Colonic mucosa (tissue), 4 donors: ENCODE results near the gene ATP6V1G3. TPM values are rescaled to one million over a fixed set of nuclear protein-coding genes. Genes with fewer than 3 reads are reported as not detected.
"Not testable (repeated sequence)": the region's sequence is repeated elsewhere in the genome, so short reads cannot be mapped to it uniquely, and the experiment has no call there.

ENCODE experiments used
- DNase-seq: peaks from one replicate; pipeline ENCODE4 v3.0.0-alpha.2; 2020
- H3K27ac ChIP-seq: fragments of 200-600 bp; one replicate; pipeline ENCODE4 v1.8.0; 2021
- H3K27me3 ChIP-seq: fragments of 200-600 bp; one replicate; pipeline ENCODE4 v1.8.0; 2021
- H3K36me3 ChIP-seq: fragments of 200-600 bp; one replicate; pipeline ENCODE4 v1.8.0; 2021
- H3K4me1 ChIP-seq: fragments of 200-600 bp; one replicate; pipeline ENCODE4 v1.8.0; 2021; ENCODE audit warnings: mild to moderate bottlenecking
- H3K4me3 ChIP-seq: fragments of 200-600 bp; one replicate; pipeline ENCODE4 v1.8.0; 2021
- H3K9ac ChIP-seq, 2 donors: one replicate each; pipeline ENCODE4 v1.7.0; 2013; ENCODE audit warnings: control low read depth in 2 of 2, low read depth in 2 of 2, low read length in 2 of 2
- H3K9me3 ChIP-seq: fragments of 200-600 bp; one replicate; pipeline ENCODE4 v1.8.0; 2021
- intact Hi-C: fragments of 100-400 bp; cut with DNase I; formaldehyde crosslinking; loops from one replicate; pipeline ENCODE4 v1.14.1; 2022
- total RNA-seq, 2 donors: library from RNA; stranded (reverse); fragmentation: NEBNext Ultra II Directional in 1 of 2; extraction: Animal tissue kit (Norgen Biotek cat#: 25700) in 1 of 2; gene quantifications; one replicate each; pipeline ENCODE4 v1.2.1, GENCODE V29; 2021
- TF ChIP-seq, protein P1 (sequence below): fragments of 200-600 bp; IDR thresholded peaks from one replicate; pipeline ENCODE4 v1.8.0; 2022; ENCODE audit warnings: antibody characterized with exemption, mild to moderate bottlenecking
- donor health status: healthy.
- donor health status: DM: no; HTN: no; CAD: no.
- donor health status: DM: no; HTN: no; CAD: no.

The ATP6V1G3 gene
- total RNA-seq, 2 donors from 2014 or later, result not detected

DNA sequence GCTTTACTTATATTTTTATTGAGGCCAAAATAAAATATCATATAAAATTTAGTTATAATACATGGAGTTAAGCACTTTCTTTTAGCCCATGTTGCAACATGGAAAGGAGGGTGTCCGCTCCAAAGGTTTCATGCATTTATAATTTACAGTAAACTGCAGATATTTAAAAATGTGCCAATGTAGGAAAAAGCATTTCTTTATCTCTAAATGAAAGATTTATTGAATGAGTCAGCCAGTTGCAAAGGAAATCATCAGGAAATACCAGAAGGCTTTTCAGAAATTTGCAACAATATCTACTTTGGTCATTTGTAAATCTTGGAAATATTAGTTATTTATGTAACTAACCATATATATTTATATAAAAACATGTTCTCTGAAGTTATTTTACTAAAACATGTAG is 12.1 kb downstream of the ATP6V1G3 start:
- Histone ChIP-seq H3K9ac (no peak overlapping the region), H3K9me3 (no peaks in the 10 kb centered on the region), H3K4me1 (no peaks in the 10 kb centered on the region), H3K27me3 (no peaks in the 10 kb centered on the region), H3K27ac (no peak overlapping the region), H3K36me3 (no peaks in the 10 kb centered on the region), H3K4me3 (no peak overlapping the region)
- DNase-seq, result no peak
- intact Hi-C loops, result no loop called here
- TF ChIP-seq, protein P1, sequence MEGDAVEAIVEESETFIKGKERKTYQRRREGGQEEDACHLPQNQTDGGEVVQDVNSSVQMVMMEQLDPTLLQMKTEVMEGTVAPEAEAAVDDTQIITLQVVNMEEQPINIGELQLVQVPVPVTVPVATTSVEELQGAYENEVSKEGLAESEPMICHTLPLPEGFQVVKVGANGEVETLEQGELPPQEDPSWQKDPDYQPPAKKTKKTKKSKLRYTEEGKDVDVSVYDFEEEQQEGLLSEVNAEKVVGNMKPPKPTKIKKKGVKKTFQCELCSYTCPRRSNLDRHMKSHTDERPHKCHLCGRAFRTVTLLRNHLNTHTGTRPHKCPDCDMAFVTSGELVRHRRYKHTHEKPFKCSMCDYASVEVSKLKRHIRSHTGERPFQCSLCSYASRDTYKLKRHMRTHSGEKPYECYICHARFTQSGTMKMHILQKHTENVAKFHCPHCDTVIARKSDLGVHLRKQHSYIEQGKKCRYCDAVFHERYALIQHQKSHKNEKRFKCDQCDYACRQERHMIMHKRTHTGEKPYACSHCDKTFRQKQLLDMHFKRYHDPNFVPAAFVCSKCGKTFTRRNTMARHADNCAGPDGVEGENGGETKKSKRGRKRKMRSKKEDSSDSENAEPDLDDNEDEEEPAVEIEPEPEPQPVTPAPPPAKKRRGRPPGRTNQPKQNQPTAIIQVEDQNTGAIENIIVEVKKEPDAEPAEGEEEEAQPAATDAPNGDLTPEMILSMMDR, result no peak

DNA sequence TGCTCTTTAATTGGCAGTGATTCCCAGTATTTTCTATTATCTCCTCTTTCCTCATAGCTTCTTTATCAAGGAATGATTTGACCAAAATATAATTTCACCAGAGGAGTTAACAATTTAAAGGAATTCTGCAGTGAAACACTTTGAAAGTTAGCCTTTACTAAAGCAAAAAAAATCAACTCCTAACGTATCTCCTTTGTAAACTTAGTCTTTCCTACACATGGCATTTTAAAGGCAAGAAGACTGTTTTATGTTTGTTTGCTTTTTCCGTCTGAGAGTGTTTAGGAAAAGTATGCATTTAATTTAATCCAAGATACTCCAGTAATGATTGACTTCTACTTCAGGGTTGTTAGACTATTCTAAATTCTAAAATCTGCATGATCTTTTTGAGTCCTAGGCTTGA is 15.9 kb downstream of the ATP6V1G3 start:
- Histone ChIP-seq H3K27me3 (no peaks in the 10 kb centered on the region), H3K9ac (no peak overlapping the region), H3K4me1 (no peaks in the 10 kb centered on the region), H3K9me3 (no peaks in the 10 kb centered on the region), H3K4me3 (no peak overlapping the region), H3K36me3 (no peaks in the 10 kb centered on the region), H3K27ac (no peak overlapping the region)
- intact Hi-C loops, result no loop called here
- no peak for DNase-seq
- TF ChIP-seq, protein P1, result no peak

DNA sequence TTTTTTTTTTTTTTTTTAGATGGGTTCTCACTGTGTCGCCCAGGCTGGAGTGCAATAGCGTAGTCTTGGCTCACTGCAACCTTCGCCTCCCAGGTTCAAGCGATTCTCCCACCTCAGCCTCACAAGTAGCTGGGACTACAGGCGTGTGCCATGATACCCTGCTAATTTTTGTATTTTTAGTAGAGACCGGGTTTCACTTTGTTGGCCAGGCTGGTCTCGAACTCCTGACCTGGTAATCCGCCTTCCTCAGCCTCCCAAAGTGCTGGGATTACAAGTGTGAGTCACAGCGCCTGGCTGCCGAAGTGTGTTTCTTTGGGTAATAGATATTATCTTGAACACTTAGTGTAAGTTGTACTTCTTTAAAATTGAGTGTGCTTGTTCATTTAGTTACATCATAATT is 16.4 kb downstream of the ATP6V1G3 start:
- H3K27me3 ChIP-seq, H3K9ac ChIP-seq, H3K4me1 ChIP-seq, intact Hi-C loops, H3K4me3 ChIP-seq, H3K9me3 ChIP-seq, H3K36me3 ChIP-seq, H3K27ac ChIP-seq, DNase-seq: not testable (repeated sequence)

DNA sequence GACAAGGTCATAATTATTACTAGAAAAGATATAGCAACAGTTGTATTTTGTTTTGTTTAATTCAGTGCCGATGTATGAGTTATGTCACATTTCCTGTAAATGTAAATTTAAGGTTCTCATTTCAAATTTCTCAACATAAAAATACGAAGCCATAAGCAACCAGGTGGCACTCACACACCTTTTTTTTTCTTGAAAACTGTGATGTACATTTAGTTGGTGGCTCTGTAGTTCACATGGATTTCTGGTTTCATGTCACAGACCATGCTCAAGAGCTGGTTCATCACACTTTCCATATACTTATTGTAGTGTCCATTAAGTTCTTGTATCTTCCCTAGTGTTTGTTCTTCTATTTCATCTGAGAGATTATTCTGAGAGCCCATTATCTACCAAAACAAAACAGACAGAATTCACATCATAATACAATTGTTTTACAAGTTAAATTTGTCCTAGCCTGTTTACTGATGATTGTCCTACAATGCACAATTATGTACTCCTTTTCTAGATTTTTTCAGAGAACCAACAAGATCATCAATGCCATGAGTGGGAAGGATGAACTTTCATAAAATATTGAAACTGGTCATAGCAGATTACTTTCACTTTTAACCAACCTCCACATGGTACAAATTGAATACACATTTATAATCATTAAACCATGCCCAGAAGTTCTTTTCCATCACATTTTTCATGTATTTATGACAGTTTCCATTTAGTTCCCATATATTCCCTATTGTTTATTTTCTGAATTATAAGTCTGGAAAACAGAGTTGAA is 17.1 kb downstream of the ATP6V1G3 start:
- no peak overlapping the region for H3K27ac ChIP-seq

DNA sequence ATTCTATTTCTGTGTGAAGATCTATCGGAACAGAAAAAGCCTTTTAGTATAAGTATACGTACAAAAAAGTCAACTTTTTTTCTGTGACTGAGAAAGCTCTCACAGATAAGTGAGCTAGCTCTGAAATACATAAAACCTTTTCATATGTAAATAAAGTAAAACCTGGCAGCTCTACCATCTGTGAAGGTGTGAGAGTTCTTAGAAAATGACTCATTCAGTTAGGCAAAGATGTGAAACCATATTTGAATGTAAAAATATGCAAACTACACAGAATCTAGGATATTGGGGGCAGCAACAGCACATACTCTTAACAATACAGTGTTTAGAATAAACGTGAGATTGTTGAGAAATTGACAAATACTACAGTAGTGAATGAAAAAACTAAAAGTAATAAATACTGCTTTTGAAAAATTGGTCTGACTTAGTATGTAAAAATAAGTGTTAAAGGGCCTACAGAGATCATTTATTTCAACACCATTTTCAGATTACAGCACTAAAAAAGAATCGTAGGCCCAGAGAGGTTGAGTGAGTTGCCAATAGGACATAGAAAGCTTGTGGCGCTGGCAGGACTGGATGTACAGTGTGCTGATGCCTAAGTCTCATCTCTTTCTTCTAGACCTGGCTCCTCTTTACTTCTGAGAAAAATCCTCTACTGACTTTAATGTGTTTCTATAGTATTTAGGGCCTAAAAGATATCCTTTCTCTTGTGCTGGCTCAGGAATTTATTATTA is 19.8 kb downstream of the ATP6V1G3 start:
- no peaks in the 10 kb centered on the region for H3K4me1 ChIP-seq
- H3K27ac ChIP-seq, result no peak overlapping the region
- no peaks in the 10 kb centered on the region for H3K9me3 ChIP-seq
- intact Hi-C loops, result no loop called here
- TF ChIP-seq, protein P1, result no peak
- no peaks in the 10 kb centered on the region for H3K27me3 ChIP-seq
- no peaks in the 10 kb centered on the region for H3K36me3 ChIP-seq
- no peak overlapping the region for H3K9ac ChIP-seq
- DNase-seq, result no peak
- no peak overlapping the region for H3K4me3 ChIP-seq

More for the DNA sequence above, 17.1 kb downstream of the ATP6V1G3 start:
- Histone ChIP-seq H3K27me3 (no peaks in the 10 kb centered on the region), H3K36me3 (no peaks in the 10 kb centered on the region), H3K9ac (no peak overlapping the region), H3K4me3 (no peak overlapping the region), H3K9me3 (no peaks in the 10 kb centered on the region), H3K4me1 (no peaks in the 10 kb centered on the region)
- no peak for DNase-seq
- TF ChIP-seq, protein P1, result no peak
- intact Hi-C loops, result no loop called here
